ENCODE measurements around the gene SRP72. TPM values are rescaled to one million over a fixed set of nuclear protein-coding genes. Genes with fewer than 3 reads are reported as not detected.

Gene SRP72, protein sequence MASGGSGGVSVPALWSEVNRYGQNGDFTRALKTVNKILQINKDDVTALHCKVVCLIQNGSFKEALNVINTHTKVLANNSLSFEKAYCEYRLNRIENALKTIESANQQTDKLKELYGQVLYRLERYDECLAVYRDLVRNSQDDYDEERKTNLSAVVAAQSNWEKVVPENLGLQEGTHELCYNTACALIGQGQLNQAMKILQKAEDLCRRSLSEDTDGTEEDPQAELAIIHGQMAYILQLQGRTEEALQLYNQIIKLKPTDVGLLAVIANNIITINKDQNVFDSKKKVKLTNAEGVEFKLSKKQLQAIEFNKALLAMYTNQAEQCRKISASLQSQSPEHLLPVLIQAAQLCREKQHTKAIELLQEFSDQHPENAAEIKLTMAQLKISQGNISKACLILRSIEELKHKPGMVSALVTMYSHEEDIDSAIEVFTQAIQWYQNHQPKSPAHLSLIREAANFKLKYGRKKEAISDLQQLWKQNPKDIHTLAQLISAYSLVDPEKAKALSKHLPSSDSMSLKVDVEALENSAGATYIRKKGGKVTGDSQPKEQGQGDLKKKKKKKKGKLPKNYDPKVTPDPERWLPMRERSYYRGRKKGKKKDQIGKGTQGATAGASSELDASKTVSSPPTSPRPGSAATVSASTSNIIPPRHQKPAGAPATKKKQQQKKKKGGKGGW
- 46.2 and 50.7 TPM in 2 replicates for total RNA-seq

DNA sequence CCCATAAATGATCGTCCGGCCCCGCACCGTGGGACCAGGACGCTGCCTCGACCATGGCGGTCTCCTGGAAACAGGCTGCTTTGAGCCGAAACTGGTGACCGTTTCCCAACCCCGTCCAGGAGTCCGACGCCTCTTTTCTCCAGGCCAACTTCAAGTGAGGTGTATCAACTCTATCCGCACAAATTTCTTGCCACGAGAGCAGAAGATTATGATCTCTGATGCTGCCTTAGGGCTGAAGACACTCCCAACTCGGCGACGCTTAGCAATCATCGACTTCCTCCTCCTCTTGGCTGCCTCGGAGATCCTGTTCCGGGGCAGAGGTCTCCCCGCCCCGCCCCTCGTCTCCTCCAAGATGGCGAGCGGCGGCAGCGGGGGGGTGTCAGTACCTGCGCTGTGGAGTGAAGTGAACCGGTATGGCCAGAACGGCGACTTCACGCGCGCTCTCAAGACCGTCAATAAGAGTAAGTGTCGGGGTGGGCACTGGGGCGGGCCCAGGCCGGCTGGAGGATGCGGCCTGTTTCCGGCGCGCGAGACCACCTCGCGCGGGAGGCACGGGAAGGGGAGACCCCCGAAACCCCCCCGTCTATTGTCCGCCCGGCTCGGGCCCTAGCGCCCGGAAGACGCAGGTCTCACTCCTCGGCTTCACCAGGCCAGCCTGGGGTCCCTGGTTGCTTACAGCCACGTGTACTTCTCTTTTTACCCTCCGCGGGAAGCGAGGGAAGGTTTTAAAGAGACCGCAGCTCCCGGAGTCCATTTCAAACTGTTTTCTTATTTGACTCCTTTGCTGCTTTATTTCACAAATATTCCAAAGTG is at the start of gene SRP72:
Gene SRP72, plus strand, starts transcription at position 334 of the 813 bp plus-strand sequence. Its CDS starts 19 bp downstream, at position 353.

DNA sequence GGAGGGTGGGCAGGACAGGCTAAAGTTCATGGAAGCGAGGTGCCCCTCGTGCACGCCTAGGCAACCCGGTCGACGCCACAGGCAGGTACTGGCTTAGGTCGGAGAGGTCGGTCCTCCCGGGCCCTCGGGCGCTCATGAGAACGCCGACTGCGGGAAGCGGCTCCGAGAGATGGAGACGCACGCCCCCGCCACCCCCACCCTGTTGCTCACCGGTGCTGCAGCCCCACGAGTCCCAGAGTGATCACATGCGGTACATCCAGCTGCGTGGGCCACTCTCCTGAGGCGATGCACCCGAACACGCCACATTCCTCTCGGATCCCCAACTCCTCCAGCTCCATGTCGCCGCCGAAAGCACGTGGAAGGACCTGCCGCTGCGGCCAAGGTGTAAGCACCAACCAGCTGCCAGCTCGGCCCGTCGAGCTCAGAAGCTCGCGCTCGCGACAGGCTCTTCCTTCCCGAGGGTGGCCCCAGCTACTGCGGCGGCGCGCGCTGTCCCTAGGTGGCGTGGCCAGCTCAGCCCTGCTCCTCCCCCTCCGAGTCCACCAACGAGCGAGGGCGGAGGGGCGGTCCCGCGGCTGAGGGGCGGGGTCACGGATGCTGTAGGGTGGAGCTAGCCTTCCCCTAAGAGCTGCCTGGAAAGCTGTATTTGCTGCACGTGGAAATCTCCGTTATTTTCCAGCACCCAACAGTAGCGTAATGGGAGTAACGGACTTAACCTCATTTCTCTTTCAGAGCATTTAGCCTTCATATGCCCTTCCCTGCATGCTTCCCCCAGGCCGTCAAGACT is 32.1 kb upstream of the SRP72 start, which contains the start of gene PPAT:
Gene PPAT, minus strand, starts transcription at position 476 of the 787 bp plus-strand sequence. Its CDS starts 138 bp downstream, at position 338.

DNA sequence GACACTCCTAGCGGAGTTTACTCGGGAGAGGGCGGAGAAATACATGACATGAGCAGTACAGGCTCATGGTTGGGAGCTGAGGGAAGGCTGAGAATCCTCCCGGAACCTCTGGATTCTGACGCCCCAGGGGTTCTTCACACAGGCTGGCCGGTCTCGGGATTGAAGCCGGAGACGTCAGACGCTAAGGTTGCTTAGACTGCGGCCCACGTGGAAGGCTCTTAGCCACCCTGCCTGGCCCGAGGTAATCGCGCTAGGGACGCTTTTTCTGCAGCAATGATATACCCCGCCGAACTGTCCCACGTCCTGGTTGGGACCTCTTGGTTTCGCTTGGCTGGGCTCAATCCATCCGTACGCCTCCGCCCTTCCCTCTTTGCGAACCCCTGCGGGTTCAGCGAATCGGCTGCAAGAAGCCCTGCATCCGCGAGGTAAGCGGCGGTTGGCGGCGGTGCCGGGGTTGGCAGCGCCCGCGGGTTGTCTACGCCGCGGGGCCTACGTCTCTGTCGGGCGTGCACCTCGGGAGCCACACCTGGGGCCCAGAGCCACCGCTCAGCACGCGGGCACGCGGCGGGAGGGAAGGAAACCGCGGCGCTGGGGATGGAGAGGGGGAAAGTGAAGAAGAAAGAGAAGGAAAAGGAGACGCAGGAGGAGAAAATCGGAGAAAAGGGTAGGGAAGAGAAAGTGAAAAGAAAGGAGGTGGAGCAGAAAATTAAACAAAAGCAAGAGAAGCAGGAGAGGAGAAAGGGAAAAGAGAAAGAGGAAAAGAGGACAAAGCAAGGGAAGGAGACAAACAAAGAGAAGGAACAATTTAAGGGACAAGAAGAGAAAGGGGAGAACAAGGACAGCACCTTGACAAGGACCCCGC is 38.1 kb downstream of the SRP72 start, which contains the start of gene ARL9:
Gene ARL9, plus strand, starts transcription at position 523 of the 862 bp plus-strand sequence. Its CDS starts 72 bp downstream, at position 595.

Other genes starting within 250 kb of the SRP72 start
- 6.3 and 7.9 TPM in 2 replicates for gene AASDH, start 80.1 kb upstream of the SRP72 start, total RNA-seq
- gene PPAT, start 32.0 kb upstream of the SRP72 start, total RNA-seq = 9.9 and 12.6 TPM in 2 replicates
- gene PAICS, start 31.4 kb upstream of the SRP72 start, total RNA-seq = 68.4 and 74.8 TPM in 2 replicates
- 0.16 TPM in 1 of 2 replicates, not detected in the other for gene ARL9, start 38.2 kb downstream of the SRP72 start, total RNA-seq
- 4.3 and 15.4 TPM in 2 replicates for gene HOPX, start 213.7 kb downstream of the SRP72 start, total RNA-seq